M059J (cell line): ENCODE data around the gene OBSL1. TPM values are rescaled to one million over a fixed set of nuclear protein-coding genes. Genes with fewer than 3 reads are reported as not detected.

Experiments
- DNase-seq: peaks from one replicate; pipeline ENCODE4 v3.0.0-alpha.2; 2012; ENCODE audit warnings: low read depth
- total RNA-seq: library from RNA; depleted of rRNA; stranded (reverse); fragments of >200 nt; shearing (Covaris generic); gene quantifications from 2 replicates; pipeline ENCODE4 v1.2.3, GENCODE V29; 2014

OBSL1 gene
- total RNA-seq, 1 experiment from 2014 or later: 81.4 TPM

- no peak for DNase-seq
These were observed 21.7 kb downstream of the OBSL1 start for GRCh38 chr2:219549619-219550018.

GRCh38 chr2:219548990-219549389 lies 22.3 kb downstream of the OBSL1 start:
- no peak for DNase-seq

- DNase-seq: no peak
These were observed 23.7 kb downstream of the OBSL1 start for GRCh38 chr2:219547621-219548020.

- no peak for DNase-seq
These were observed 25.4 kb downstream of the OBSL1 start for GRCh38 chr2:219545943-219546352.

- no peak for DNase-seq
These were observed 25.9 kb downstream of the OBSL1 start for GRCh38 chr2:219545295-219545942.

GRCh38 chr2:219544567-219544966 lies 26.8 kb downstream of the OBSL1 start:
- no peak for DNase-seq

GRCh38 chr2:219543596-219544358 lies 27.6 kb downstream of the OBSL1 start, which contains the start of the genes CHPF and TMEM198:
Gene CHPF, minus strand, starts transcription at chr2:219543809. Its CDS starts 271 bp downstream, at chr2:219543538.
Gene TMEM198, plus strand, starts transcription at chr2:219544028. Its CDS starts 700 bp downstream, at chr2:219544728.
- peak; percentile 97 for DNase-seq

GRCh38 chr2:219542931-219543595 lies 28.3 kb downstream of the OBSL1 start:
- DNase-seq: peak; percentile 51

GRCh38 chr2:219541611-219542180 lies 29.6 kb downstream of the OBSL1 start:
- no peak for DNase-seq

- no peak for DNase-seq
These were observed 30.4 kb downstream of the OBSL1 start for GRCh38 chr2:219540784-219541504.

- DNase-seq: no peak
These were observed 31.2 kb downstream of the OBSL1 start for GRCh38 chr2:219539926-219540678.

- DNase-seq: no peak
These were observed 32.2 kb downstream of the OBSL1 start for GRCh38 chr2:219538956-219539788.

- no peak for DNase-seq
These were observed 32.8 kb downstream of the OBSL1 start for GRCh38 chr2:219538504-219538951.

GRCh38 chr2:219537657-219538488 lies 33.5 kb downstream of the OBSL1 start:
- no peak for DNase-seq

- DNase-seq: no peak
These were observed 34.4 kb downstream of the OBSL1 start for GRCh38 chr2:219536967-219537366.

GRCh38 chr2:219536425-219536824 lies 34.9 kb downstream of the OBSL1 start:
- DNase-seq: no peak

GRCh38 chr2:219533930-219534661 lies 37.2 kb downstream of the OBSL1 start:
- DNase-seq: no peak

- DNase-seq: no peak
These were observed 39.0 kb downstream of the OBSL1 start for GRCh38 chr2:219532378-219532649.
